Stomach (tissue), 9 donors: ENCODE data around the gene ANGPTL2. TPM values are rescaled to one million over a fixed set of nuclear protein-coding genes. Genes with fewer than 3 reads are reported as not detected.

ENCODE experiments used
- DNase-seq, 2 donors: peaks; one replicate each; pipeline versions ENCODE4 v3.0.0 to v3.0.0-alpha.2; 2013 to 2019
- H3K27ac ChIP-seq, 5 donors: fragments of 200-600 bp in 4 of 5; sonication (generic) in 4 of 5; one replicate each; pipeline ENCODE4 v1.5.1; 2013 to 2019; ENCODE audit warnings: mild to moderate bottlenecking in 1 of 5, moderate library complexity in 1 of 5
- H3K27me3 ChIP-seq, 3 donors: fragments of 200-600 bp; sonication (generic); one replicate each; pipeline ENCODE4 v1.5.1; 2017 to 2019; ENCODE audit warnings: mixed run types in 1 of 3
- H3K36me3 ChIP-seq, 4 donors: fragments of 200-600 bp; sonication (generic); 1 replicate in 3 of 4; 2 replicates in 1 of 4; pipeline ENCODE4 v1.5.1; 2016 to 2019
- H3K4me1 ChIP-seq, 4 donors: fragments of 200-600 bp; sonication (generic); one replicate each; pipeline ENCODE4 v1.5.1; 2016 to 2019
- H3K4me3 ChIP-seq, 4 donors: fragments of 200-600 bp; sonication (generic) in 3 of 4; one replicate each; pipeline ENCODE4 v1.5.1; 2016 to 2019; ENCODE audit warnings: mild to moderate bottlenecking in 1 of 4
- H3K9me3 ChIP-seq, 4 donors: fragments of 200-600 bp; sonication (generic); one replicate each; pipeline ENCODE4 v1.5.1; 2016 to 2019
- EP300 ChIP-seq: sonication (generic); formaldehyde crosslinking; IDR thresholded peaks from one replicate; pipeline ENCODE4 v1.6.1; 2017; ENCODE audit warnings: antibody characterized with exemption
- POLR2A ChIP-seq, 4 donors: fragments of 450-650 bp; IDR thresholded peaks; one replicate each; pipeline ENCODE4 v1.6.1; 2016; ENCODE audit warnings: antibody characterized with exemption in 4 of 4, control low read depth in 2 of 4, mild to moderate bottlenecking in 1 of 4, moderate library complexity in 1 of 4
- POLR2AphosphoS5 ChIP-seq, 3 donors: sonication (generic); formaldehyde crosslinking; IDR thresholded peaks; one replicate each; pipeline ENCODE4 v1.6.1; 2016; ENCODE audit warnings: antibody characterized with exemption in 3 of 3
- WGBS, 5 donors: extraction: QIAGEN DNeasy Blood & Tissue Kit in 3 of 5; methylation state at CpG; one replicate each; pipeline versions ENCODE4 v1.1.5 to v1.1.7; 2013 to 2018; 5-methylcytosine and 5-hydroxymethylcytosine counted together
- intact Hi-C: fragments of 100-400 bp; cut with DNase I; formaldehyde crosslinking; loops from one replicate; pipeline ENCODE4 v1.15.1; 2023; ENCODE audit warnings: low total_unique reads
- polyA plus RNA-seq, 3 donors: library from polyadenylated mRNA; stranded (reverse); fragments of 200-250 nt; gene quantifications; one replicate each; pipeline ENCODE4 v1.2.3, GENCODE V29; 2013
- total RNA-seq, 5 donors: library from RNA; depleted of rRNA; stranded (reverse); fragments of >200 nt; gene quantifications; one replicate each; pipeline versions ENCODE4 v1.1.0 to v1.2.3, GENCODE V29; 2014 to 2016
- TF ChIP-seq, protein P1 (sequence below), 7 experiments: fragments of 450-650 bp in 4 of 7; fragments of 200-600 bp in 3 of 7; sonication (generic) in 3 of 7; IDR thresholded peaks; one replicate each; pipeline ENCODE4 v1.5.1; 2016 to 2019; ENCODE audit warnings: antibody characterized with exemption in 7 of 7, control low read depth in 2 of 7, mild to moderate bottlenecking in 1 of 7
- donor health status: healthy with polysubstance abuse.
- donor health status: Bipolar disorder and iron deficiency.
- donor health status: healthy.

ANGPTL2 gene
- total and polyA plus RNA-seq, 8 donors = 5.7 to 26.3 (median 10.2) TPM

GRCh38 chr9:127112056-127112455 is 10.4 kb downstream of the ANGPTL2 start:
- Histone ChIP-seq H3K27me3 (no peaks in the 10 kb centered on the region), H3K4me1 (peaks cover 30 to 88% (median 55%) of the 10 kb centered on the region in 4 donors), H3K36me3 (peaks cover 0 to 9% (median 4%) of the 10 kb centered on the region in 4 donors), H3K4me3 (no peak overlapping the region), H3K9me3 (no peaks in the 10 kb centered on the region), H3K27ac (peak overlapping the region in 4 of 5 donors; percentile 41 to 79 (median 60))
- intact Hi-C loops = no loop called here
- peak; percentile 38 to 90 for DNase-seq
- WGBS, 5 donors = 15 to 66% (median 38%) methylated on average over 4 to 7 of the region's 7 CpGs
- TF ChIP-seq, protein P1, sequence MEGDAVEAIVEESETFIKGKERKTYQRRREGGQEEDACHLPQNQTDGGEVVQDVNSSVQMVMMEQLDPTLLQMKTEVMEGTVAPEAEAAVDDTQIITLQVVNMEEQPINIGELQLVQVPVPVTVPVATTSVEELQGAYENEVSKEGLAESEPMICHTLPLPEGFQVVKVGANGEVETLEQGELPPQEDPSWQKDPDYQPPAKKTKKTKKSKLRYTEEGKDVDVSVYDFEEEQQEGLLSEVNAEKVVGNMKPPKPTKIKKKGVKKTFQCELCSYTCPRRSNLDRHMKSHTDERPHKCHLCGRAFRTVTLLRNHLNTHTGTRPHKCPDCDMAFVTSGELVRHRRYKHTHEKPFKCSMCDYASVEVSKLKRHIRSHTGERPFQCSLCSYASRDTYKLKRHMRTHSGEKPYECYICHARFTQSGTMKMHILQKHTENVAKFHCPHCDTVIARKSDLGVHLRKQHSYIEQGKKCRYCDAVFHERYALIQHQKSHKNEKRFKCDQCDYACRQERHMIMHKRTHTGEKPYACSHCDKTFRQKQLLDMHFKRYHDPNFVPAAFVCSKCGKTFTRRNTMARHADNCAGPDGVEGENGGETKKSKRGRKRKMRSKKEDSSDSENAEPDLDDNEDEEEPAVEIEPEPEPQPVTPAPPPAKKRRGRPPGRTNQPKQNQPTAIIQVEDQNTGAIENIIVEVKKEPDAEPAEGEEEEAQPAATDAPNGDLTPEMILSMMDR (IDR thresholded peaks at IDR 0.05) = no peak

- Histone ChIP-seq H3K4me1 (peaks cover 30 to 85% (median 58%) of the 10 kb centered on the region in 4 donors), H3K9me3 (no peaks in the 10 kb centered on the region), H3K4me3 (no peak overlapping the region), H3K27me3 (no peaks in the 10 kb centered on the region), H3K36me3 (peaks cover 0 to 20% (median 14%) of the 10 kb centered on the region in 4 donors), H3K27ac (peak overlapping the region in 4 of 5 donors; percentile 53 to 79 (median 62))
- DNase-seq = no peak
- no peak for TF ChIP-seq POLR2AphosphoS5 (IDR thresholded peaks at IDR 0.05)
- no peak for TF ChIP-seq EP300
- TF ChIP-seq, protein P1 (IDR thresholded peaks at IDR 0.05) = no peak
- TF ChIP-seq POLR2A (IDR thresholded peaks at IDR 0.05) = no peak
- WGBS, 5 donors = 37 to 55% (median 43%) methylated on average over 5 of the region's 5 CpGs
- intact Hi-C loops = no loop called here
These were observed 13.2 kb downstream of the ANGPTL2 start for GRCh38 chr9:127109212-127109711.

GRCh38 chr9:127107929-127108876 is 14.2 kb downstream of the ANGPTL2 start:
- H3K4me1 ChIP-seq = peaks cover 26 to 87% (median 54%) of the 10 kb centered on the region in 4 donors
- H3K36me3 ChIP-seq = peaks cover 0 to 20% (median 14%) of the 10 kb centered on the region in 4 donors
- intact Hi-C loops = no loop called here
- H3K9me3 ChIP-seq = no peaks in the 10 kb centered on the region
- peak overlapping the region in 4 of 5 donors; percentile 53 to 79 (median 62) for H3K27ac ChIP-seq
- no peak overlapping the region for H3K4me3 ChIP-seq
- H3K27me3 ChIP-seq = no peaks in the 10 kb centered on the region
- TF ChIP-seq, protein P1 (IDR thresholded peaks at IDR 0.05) = no peak
- TF ChIP-seq POLR2AphosphoS5 (IDR thresholded peaks at IDR 0.05) (no peak), EP300 (no peak)
- no peak for DNase-seq
- WGBS, 5 donors = 87 to 94% (median 93%) methylated on average over 33 to 38 of the region's 38 CpGs

- TF ChIP-seq POLR2A (IDR thresholded peaks at IDR 0.05) (no peak), POLR2AphosphoS5 (IDR thresholded peaks at IDR 0.05) (no peak), EP300 (no peak)
- TF ChIP-seq, protein P1 (IDR thresholded peaks at IDR 0.05) = no peak
- H3K4me3 ChIP-seq = no peak overlapping the region
- no peaks in the 10 kb centered on the region for H3K9me3 ChIP-seq
- peaks cover 0 to 20% (median 16%) of the 10 kb centered on the region in 4 donors for H3K36me3 ChIP-seq
- H3K27ac ChIP-seq = peak overlapping the region in 2 of 5 donors; percentile 67 to 79
- no peaks in the 10 kb centered on the region for H3K27me3 ChIP-seq
- DNase-seq = no peak
- 57 to 67% (median 65%) methylated on average over 7 to 11 of the region's 11 CpGs for WGBS, 5 donors
- peaks cover 17 to 84% (median 49%) of the 10 kb centered on the region in 4 donors for H3K4me1 ChIP-seq
- intact Hi-C loops = no loop called here
These were observed 15.1 kb downstream of the ANGPTL2 start for GRCh38 chr9:127107171-127107928.
